ENCODE measurements around the gene IL2.

Gene IL2

GRCh38 chr4:122456231-122457116 is at the start of gene IL2:
TSS of gene IL2 (minus strand) at chr4:122456725. CDS start at chr4:122456440, 285 bp downstream.
- Mint-ChIP-seq H3K27ac (no peak within 1 kb of the TSS), H3K27me3 (ENCODE audit: low read depth) (no peaks in the 10 kb centered on the region), H3K4me1 (no peaks in the 10 kb centered on the region), H3K4me3 (no peak within 1 kb of the TSS), H3K9me3 (no peaks in the 10 kb centered on the region), H3K36me3 (ENCODE audit: low read depth) (no peaks in the 10 kb centered on the region)
- no peak for TF ChIP-seq CTCF (IDR thresholded peaks at IDR 0.05; ENCODE audit: unreplicated experiment in 3 of 3)

GRCh38 chr4:122503214-122503613 is 46.7 kb upstream of the IL2 start:
- no peak for TF ChIP-seq CTCF (IDR thresholded peaks at IDR 0.05; ENCODE audit: unreplicated experiment in 3 of 3)
- Mint-ChIP-seq H3K27me3 (ENCODE audit: low read depth) (no peaks in the 10 kb centered on the region), H3K4me1 (no peaks in the 10 kb centered on the region), H3K9me3 (no peaks in the 10 kb centered on the region), H3K36me3 (ENCODE audit: low read depth) (no peaks in the 10 kb centered on the region), H3K27ac (no peak overlapping the region), H3K4me3 (no peak overlapping the region)

GRCh38 chr4:122500852-122501501 is 44.5 kb upstream of the IL2 start:
- Mint-ChIP-seq H3K36me3 (ENCODE audit: low read depth) (no peaks in the 10 kb centered on the region), H3K9me3 (no peaks in the 10 kb centered on the region), H3K4me3 (no peak overlapping the region), H3K27me3 (ENCODE audit: low read depth) (no peaks in the 10 kb centered on the region), H3K4me1 (no peaks in the 10 kb centered on the region), H3K27ac (no peak overlapping the region)
- TF ChIP-seq CTCF (IDR thresholded peaks at IDR 0.05; ENCODE audit: unreplicated experiment in 3 of 3) = no peak

- Mint-ChIP-seq H3K4me3 (no peak overlapping the region), H3K36me3 (ENCODE audit: low read depth) (peaks cover 4% of the 10 kb centered on the region), H3K27ac (no peak overlapping the region), H3K9me3 (peaks cover 44% of the 10 kb centered on the region), H3K4me1 (no peaks in the 10 kb centered on the region), H3K27me3 (ENCODE audit: low read depth) (peaks cover 3% of the 10 kb centered on the region)
- no peak for TF ChIP-seq CTCF (IDR thresholded peaks at IDR 0.05; ENCODE audit: unreplicated experiment in 3 of 3)
Measured at GRCh38 chr4:122489061-122489460, 32.5 kb upstream of the IL2 start.

- Mint-ChIP-seq H3K36me3 (ENCODE audit: low read depth) (no peaks in the 10 kb centered on the region), H3K4me1 (peaks cover 11% of the 10 kb centered on the region), H3K9me3 (peaks cover 19% of the 10 kb centered on the region), H3K27ac (no peak overlapping the region), H3K4me3 (no peak overlapping the region), H3K27me3 (ENCODE audit: low read depth) (no peaks in the 10 kb centered on the region)
- no peak for TF ChIP-seq CTCF (IDR thresholded peaks at IDR 0.05; ENCODE audit: unreplicated experiment in 3 of 3)
Measured at GRCh38 chr4:122483481-122483880, 27.0 kb upstream of the IL2 start.
